HS-27A (cell line): ENCODE measurements around the gene PREX1.

Source experiments
- DNase-seq: peaks from one replicate; pipeline ENCODE4 v3.0.0-alpha.2; 2012; ENCODE audit warnings: low read depth, missing footprints

The PREX1 gene

DNA sequence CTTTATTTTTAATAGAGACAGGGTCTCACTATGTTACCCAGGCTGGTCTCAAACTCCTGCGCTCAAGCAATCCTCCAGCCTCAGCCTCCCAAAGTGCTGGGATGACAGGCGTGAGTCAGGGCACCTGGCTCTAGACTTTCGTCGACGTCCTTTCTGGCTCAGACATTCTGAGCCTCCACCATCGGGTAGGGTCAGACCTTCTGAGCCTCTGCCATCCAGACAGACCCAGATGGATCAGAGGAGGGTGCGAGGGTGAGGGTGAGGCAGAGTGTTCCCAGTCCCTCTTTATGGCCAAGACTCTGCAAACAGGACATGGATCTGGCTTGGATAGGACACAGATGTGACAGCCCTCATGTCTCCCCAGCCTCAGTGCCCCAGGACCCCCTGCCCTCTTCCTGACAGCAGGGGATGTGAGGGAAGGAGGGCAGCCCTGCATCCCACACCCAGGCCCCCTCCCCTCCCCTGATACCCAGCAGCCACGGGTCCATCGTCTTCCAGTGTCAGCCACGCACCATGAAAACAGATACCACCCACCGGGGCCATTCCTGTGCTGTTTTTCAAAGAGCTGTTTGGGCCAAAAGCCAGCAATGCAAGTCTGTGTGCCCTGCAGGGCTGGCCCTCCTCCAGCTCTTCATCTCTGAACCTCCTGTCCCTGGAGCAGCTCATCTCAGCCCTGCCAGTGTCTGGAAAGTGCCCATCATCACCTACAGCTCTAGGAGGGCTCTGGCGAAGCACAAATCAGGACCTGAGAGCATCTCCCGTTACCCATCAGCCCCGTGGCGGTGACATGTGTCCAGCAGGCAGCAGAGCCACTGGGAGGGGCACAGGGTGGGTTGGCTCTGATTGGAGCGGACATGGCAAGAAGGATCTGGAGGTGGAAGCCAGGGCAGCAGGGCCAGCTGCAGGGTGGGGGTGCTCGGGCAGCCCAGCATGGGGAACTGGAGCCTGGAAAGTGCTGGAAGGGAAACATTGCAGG is 208.4 kb downstream of the PREX1 start:
- DNase-seq: no peak

DNA sequence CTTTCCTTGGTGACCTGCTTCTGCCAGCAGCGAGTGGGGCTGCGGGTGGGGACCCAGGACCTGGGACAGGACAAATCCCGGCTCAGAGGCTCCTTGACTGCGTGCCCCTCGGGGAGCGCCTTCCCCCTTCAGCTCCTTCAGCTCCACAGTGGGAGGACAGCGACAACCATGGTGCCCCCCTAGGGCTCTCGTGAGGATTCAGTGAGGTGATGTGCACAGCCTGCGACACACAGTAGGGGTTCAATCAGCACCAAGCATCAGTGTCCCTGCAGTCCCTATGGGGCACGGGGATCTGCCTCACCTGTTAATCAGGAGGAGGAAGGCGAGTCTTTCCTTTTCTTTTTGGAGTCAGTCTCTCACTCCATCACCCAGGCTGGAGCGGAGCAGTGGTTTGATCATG is 209.2 kb downstream of the PREX1 start:
- DNase-seq: no peak

DNA sequence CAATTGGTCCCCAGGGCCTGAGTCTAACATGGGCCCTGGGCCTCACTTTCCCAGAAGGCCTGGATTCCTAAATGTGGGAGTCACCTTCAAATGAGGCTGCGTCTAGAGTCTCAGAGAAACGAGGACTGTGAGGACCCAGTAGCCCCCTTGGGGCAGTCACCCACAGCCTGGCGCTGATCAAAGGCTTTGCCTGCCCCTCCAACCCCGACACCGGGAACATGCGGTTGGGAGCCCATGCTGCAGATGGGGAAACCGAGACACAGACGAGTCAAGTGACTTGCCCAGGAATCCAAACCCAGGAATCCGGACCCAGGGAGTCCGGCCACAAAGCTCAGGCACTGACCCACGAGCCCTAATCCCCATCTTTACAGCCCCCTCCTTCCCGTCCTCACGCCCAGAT is 209.7 kb downstream of the PREX1 start:
- no peak for DNase-seq

DNA sequence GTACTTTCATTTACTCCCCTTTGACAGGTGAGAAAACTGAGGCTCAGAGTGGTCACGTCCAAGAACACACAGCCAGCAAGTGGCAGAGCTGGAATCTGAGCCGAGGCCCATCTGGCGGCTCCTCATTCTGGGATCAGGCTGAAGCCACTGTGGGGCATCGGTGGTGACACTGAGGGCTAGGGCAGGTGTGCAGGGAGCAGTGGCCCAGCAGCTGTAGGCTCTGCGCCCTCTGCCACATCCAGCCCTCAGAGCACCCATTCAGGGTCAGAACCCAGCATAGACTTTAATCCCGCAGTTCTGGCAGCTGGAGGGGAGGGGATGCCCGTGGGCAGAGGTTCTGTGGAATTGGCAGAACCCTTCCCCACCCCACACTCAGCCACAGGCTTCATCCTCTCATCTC is 210.3 kb downstream of the PREX1 start:
- DNase-seq: no peak

DNA sequence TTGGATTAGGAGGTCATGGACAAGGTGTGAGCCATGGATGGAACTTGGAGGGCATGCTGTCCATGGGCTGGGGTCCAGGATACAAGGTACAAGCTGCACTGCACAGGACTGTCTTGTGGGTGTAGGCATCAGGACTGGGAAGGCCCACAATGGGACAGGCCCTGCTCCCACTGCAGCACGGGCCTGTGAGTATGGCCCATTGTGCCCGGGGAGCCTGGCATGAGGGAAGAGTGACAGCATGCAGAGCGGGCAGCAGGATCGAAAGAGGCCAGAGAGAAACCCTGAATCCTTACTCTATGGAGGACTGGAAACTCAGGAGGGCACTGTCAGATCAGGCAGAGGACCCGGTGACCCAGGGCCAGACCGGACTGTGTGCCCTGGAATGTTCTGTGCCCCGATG is 211.3 kb downstream of the PREX1 start:
- no peak for DNase-seq

DNA sequence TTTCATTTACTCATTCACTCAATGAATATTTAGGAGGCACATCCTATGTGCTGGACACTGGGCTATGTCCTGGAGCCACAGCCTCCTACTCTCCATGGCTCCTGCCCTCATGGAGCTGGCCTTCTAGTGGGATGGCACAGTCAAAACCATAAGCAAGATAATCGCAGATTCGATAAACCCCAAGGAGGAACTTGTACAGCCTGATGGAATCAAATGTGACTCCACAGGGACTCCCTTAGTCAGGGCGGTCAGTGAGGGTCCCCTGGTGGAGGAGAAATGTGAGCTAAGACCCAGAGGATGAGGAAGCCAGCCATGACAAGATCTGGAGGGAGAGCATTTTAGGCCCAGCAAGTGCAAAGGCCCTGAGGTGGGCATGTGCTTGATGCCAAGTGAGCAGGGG is 211.9 kb downstream of the PREX1 start:
- DNase-seq: no peak

DNA sequence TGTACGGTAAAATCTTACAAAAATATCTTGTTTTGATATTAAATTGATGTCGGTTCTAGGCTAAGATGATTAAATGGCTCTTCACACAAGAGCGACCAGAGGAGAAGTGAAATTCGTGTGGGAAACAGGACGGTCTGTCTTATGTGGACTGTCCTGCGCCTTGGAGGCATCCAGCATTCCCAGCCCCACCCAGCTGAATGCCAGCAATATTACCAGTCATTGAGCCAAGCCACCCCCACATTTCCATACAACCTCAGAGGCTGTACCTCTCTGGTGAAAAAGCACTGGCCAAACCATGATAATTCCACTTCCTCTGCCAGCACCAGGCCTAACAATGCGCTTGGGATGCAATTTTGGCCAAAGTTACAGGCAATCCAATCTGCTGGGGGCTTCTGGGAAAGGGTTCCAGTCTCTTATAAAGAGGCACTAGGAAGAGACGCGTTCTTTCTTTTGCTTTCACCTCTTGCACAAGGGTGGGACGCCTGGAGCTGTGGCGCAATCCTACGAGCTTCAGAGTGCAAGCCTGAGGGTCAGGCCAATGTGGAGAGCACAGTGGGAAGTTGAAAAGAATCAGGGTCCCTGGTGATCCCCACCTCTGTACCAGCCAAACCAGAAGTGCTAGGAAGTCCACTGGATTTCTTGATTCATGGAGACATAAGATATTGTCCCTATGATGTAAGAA is 213.1 kb downstream of the PREX1 start:
- DNase-seq: no peak

DNA sequence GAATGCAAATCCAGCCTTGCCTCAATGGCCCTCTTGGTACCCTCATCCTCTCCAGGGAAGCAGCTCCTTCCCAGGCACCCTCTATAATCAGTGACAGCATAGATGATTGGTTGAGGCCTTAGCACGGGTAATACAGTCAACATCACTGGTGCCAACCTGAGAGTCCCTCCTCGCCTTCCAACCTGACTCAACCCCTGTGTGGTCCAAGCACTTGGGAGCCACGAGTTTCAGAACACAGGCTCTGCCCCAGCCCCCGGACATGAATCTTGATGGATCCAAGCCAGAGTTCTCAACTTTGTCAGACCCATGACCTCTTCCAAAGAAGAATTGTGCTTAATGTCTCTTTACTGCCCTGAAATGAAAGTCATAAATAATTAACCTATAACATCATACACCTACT is 213.9 kb downstream of the PREX1 start:
- no peak for DNase-seq

DNA sequence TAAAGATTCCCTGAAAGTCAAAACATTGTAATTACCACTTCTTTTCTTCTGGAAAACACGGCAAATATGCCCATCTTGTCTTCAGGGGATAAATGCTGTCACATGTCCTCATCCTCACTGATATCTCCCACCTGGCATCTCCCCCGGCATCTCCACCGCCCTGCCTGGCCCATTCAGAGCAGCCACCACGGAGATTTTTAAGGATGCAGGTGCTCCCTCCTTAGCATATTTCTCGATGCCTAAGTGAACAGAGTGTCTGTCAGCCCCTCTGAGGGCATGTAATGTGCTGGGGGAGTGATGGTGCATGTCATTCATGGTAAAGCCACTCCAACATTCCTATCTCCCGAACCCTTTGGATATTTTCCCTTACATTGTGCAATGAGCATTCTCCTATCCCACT is 215.5 kb downstream of the PREX1 start:
- DNase-seq: no peak

DNA sequence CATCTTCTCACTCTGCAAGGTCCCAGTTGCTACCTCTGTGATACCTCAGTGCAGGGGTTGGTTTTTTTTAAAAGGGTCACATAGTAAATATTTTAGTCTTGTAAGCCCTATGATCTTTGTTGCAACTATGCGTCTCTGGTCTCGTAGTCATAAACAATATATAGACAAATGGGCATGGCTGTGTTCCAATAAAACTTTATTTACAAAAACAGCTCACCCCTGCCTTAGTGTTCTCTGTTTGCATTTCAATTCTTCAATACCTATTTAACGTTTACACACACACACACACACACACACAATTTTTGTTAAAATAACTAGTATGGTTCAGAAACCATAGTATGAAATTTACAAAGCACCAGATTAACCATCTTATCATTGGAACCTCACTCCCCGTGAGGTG is 216.8 kb downstream of the PREX1 start:
- DNase-seq: no peak

DNA sequence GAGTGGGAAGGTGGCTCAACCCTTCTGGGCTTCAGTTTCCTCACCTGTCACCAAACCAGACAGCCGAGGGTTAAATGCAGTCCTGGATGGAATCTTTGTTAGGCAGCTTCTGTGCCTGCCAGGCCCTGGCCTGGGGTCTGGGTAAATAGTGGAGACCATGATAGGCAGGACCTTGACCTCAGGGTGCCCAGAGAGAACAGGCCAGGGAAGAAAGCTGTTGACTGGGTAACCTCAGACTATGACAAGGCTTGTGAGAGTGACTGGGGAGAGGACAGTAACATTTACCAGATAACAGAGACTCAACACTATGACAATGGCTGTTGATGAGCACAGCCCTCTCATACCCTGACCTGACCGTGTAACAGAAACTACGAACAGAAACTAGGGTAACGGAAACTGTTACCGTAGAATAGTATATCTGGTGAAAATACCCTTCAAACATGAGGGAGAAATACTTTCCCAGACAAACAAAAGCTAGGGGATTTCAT is 218.3 kb downstream of the PREX1 start:
- DNase-seq: no peak

DNA sequence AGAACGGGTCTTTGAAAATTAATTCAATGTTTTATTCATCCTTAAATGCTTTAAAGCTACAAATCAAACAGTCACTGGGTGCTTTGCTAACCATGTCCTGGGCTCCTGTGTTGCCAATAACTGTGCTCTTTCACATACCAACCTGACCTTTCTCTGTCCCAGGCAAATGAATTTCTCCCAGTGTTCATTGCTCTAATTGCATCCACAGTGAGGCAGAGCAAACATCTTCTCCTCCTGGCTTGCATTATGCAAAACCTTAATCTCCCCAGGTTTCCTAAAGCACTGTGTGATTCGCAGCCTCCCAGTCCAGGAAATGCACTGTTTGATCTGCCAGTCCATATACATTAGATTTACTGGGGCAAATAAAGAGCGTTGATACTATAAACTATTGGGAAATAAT is 219.0 kb downstream of the PREX1 start:
- DNase-seq: no peak

DNA sequence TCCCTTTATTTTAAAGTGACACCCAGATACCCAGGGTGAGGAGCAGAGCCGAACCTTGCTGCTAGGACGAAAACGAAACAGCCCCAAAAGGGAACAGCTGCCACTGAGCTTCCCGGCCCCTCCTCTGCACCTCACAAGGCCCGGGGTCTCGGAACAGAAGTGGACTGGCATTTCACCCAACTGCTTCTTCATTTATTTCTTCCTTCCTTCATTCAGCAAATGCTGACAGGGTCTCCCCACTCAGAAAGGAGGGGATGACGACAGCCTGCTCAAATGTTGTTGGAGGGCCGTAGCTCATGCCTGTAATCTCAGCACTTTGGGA is 220.3 kb downstream of the PREX1 start:
- DNase-seq: no peak

DNA sequence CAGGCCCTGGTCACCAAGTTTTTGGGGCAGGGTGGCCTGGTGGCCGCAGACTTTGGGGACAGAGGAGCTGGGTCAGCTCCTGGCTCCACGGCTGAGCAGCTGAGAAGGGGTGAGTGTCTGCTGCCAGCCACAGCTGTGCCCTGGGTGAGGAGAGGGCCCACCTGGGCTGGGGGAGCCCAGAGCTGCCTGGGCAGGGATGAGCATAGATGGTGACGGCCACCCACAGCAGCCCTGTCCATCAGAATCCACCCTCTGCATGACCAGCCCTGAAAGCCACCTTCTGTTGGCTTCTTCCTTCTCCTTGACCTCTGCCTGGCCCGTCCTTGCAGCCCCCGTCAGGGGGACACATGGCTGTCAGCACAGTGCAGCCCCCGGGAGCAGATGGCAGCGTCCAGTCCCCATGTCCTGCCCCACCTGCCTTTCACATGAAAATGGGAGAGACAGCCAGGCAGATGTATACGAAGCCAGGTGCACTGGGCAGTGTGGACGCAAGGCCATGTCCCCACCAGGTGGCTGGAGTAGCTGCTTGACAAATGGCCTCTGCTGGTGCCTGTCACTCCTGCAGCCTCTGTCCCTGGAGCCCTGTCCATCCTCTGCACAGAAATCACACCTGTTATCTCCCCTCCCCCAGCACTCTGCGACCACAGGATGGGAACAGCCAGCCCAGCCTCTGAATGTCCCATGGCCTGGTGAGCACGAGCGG is 220.8 kb downstream of the PREX1 start:
- no peak for DNase-seq

DNA sequence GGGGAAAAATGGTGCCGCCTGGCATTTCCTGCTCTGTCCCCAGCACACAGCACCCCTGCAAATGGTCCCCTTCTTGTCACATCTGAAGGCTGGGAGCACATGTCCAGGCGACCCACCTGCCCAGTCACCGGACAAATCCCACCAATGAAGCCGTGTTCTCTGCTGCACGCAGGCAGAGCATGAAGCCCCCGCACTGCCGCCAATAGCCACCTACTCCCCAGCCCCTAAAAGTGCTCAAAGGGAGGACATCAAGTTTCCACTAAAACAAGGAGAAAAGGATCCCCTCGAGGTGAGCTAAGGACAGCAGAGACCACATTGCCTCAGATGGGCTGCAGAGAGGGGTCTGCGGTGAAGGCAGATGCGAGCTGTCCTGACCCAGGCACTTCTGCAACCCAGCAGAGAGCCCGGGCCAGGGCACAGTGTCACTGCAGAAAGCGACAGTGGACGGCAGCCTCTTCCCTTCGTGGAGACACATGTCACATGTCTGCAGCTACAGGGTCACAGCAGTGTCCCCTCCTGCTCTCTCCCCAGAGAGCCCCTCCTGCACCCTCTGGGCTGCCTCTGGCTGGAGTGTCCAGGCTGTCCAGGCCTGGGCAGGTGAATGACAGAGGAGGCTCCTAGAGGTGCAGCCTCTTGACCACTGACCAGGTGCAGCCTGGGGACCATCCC is 221.5 kb downstream of the PREX1 start:
- DNase-seq: no peak

DNA sequence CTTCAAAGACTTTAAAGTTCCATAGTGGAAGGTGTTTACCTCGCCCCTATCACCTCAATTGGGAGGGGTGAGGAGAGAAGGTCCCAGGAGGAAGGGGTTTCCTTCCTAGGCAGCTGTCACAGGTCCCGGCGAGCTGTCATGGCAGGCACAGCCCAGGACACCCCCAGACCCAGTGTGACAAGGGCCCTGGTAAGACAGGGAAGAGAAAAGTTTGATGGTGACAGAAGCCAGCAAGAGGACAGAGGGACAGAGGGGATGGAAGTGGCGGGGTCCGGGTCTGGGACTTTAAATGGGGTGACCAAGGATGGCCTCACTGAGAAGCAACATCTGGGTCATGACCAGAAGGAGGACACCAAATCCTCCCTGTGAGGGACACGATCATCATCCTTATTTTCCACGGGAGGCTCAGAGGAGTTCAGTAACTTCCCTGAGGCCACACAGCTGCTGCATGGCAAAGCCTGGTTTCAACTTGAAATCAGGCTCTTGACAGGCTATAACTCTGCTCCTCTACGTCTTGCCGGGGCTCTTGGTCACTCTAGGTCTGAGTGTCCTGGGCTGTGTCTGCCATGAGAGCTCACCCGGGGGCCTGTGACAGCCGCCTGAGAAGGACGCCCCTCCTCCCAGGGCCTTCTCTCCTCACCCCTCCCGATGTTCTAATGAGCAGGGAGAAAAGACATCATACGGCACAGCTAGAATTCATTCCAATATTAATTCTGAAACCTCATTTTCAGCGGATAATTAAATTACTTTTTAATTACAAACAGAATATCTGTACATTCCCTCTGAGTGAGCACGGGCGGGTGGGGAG is 222.2 kb downstream of the PREX1 start:
- DNase-seq: no peak

DNA sequence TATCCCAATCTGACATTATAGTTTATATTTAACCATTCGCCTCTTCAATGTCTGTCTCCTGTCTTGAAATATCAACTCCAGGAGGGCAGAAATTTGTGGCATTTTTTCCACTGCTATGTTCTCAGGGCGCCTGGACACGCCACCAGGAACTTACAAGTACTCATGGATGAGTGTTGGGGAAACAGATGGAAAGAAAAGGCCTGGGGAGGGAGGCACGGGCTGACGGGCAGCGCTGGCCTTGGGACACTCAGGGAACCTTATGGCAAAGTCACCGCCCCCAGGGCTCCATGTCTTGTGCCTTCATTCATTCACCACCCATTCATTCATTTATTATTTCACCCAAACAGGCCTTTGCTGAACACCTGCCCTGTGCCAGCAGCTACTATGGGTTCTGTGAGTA is 222.9 kb downstream of the PREX1 start:
- no peak for DNase-seq

DNA sequence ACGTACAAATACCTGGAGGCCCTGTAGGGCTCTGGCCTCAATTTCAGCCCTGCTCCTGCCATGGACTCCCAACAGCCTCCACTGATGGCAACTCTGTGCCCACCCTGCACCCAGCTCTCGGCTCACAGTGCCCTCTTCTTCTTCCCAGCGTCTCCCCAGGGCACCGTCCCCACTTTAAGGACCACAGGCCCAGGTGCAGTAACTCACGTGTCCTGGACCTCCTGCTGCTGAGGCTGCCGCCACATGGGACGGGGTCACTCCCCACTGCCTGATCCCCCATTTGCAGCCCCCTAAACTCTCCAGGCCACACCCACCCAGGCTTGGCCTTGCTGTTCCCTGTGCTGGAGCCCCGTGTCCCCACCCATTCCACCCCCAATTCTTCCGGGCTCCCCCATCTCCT is 223.4 kb downstream of the PREX1 start:
- no peak for DNase-seq

DNA sequence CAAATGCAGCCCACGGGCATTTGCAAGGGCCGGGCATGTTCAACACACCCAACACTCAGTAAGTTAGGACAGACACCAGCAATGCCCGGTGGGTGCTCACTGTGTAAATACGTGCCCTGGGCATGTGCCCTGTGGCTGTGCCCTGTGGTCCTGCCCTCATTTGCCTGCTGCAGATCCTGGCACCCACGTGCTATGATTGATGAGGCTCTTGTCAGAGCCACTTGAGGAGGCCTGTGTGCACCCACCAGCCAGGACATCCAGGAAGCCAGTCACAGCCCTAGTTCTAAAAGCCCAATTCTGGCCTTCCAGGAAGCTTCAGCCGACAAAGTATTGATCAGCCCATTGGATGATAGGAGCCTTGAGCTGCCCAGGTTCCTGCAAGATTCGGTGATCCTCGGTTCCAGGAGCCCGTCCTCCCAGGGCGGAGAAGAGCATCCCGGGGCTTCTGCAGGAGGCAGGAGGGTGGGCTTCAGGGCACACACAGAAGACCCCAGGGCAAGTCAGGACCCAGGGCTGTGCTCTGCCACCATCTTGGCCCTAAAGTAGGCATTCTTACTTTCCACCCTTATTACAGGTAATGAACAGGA is 223.9 kb downstream of the PREX1 start:
- DNase-seq: no peak

DNA sequence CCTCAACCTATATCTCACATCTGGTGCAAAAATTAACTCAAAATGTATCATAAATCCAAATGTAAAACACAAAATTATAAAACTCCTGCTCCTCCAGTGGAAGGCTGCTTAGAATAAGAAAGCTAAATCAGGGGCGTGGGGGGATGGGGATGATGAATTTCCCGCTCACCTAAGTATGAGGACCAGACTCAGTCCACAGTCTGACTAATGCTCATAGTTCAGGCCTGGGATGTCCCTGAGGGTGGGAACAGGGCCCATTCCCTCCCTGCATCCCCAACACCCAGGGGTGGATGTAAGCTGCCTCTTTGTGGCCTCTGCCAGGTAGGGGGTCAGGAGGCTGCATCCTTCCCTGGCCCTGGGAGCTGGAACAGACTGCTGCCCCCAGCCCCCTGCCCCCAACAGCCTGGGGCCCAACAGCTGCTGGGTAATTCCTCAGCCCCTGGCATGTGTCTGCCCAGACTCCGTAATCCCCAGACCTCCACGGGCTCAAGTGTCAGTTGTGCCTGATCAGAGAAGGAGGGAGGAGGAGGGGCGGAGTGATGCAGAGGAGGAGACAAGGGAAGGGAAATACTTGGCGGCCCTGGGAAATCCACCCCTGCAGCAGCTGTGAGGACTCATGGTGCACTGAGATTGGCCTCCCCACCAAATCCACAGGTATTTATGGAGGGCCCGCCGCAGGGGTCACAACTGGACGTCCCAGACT is 224.5 kb downstream of the PREX1 start:
- DNase-seq: no peak
